Stimulated activated naive CD8-positive, alpha-beta T cell treated with anti-CD3 and anti-CD28 coated beads, Interleukin-15, amount 100 ng/mL, for 72 hours (primary cell): ENCODE measurements around the gene CCND1.

Experiments used
- ATAC-seq: fragments of 150-1000 bp; cut with Tn5 transposase; 2 replicates; pipeline ENCODE4 v1.10.0; 2021; ENCODE audit warnings: mild to moderate bottlenecking, moderate library complexity
- DNase-seq, 2 donors: peaks; one replicate each; pipeline ENCODE4 v3.0.0; 2021 to 2022
- H3K27ac Mint-ChIP-seq, 2 donors: one replicate each; pipeline ENCODE4 v1.8.0; 2022; ENCODE audit warnings: mild to moderate bottlenecking in 2 of 2, mixed read lengths in 2 of 2, moderate library complexity in 2 of 2
- H3K27me3 Mint-ChIP-seq: one replicate; pipeline ENCODE4 v1.8.0; 2022; ENCODE audit warnings: mixed read lengths
- H3K4me1 Mint-ChIP-seq: one replicate; pipeline ENCODE4 v1.8.0; 2022; ENCODE audit warnings: mild to moderate bottlenecking, mixed read lengths
- H3K4me3 Mint-ChIP-seq, 2 donors: one replicate each; pipeline ENCODE4 v1.8.0; 2022; ENCODE audit warnings: mild to moderate bottlenecking in 2 of 2, mixed read lengths in 2 of 2, moderate library complexity in 1 of 2
- H3K9me3 Mint-ChIP-seq, 2 donors: one replicate each; pipeline ENCODE4 v1.8.0; 2022; ENCODE audit warnings: mixed read lengths in 2 of 2

The CCND1 gene

GRCh38 chr11:69643646-69644045 lies 2.7 kb downstream of the CCND1 start:
- Mint-ChIP-seq H3K9me3 (no peaks in the 10 kb centered on the region), H3K27me3 (peaks cover 37% of the 10 kb centered on the region), H3K27ac (no peak overlapping the region), H3K4me1 (peaks cover 29% of the 10 kb centered on the region), H3K4me3 (peak overlapping the region; percentile 9 to 77)
- ATAC-seq (no peak), DNase-seq (no peak)

GRCh38 chr11:69644071-69644961 lies 3.4 kb downstream of the CCND1 start:
- no peak for ATAC-seq
- DNase-seq = no peak
- H3K27me3 Mint-ChIP-seq = peaks cover 31% of the 10 kb centered on the region
- H3K4me3 Mint-ChIP-seq = peak overlapping the region in 1 of 2 donors; percentile 55
- H3K9me3 Mint-ChIP-seq = no peaks in the 10 kb centered on the region
- peaks cover 22% of the 10 kb centered on the region for H3K4me1 Mint-ChIP-seq
- H3K27ac Mint-ChIP-seq = no peak overlapping the region

- H3K9me3 Mint-ChIP-seq = no peaks in the 10 kb centered on the region
- H3K27me3 Mint-ChIP-seq = peaks cover 23% of the 10 kb centered on the region
- DNase-seq = no peak
- H3K4me1 Mint-ChIP-seq = peaks cover 14% of the 10 kb centered on the region
- ATAC-seq = no peak
- no peak overlapping the region for H3K4me3 Mint-ChIP-seq
- H3K27ac Mint-ChIP-seq = no peak overlapping the region
Measured at GRCh38 chr11:69644962-69645675, 4.2 kb downstream of the CCND1 start.

- H3K4me3 Mint-ChIP-seq = no peak overlapping the region
- DNase-seq = no peak
- H3K9me3 Mint-ChIP-seq = no peaks in the 10 kb centered on the region
- peaks cover 6% of the 10 kb centered on the region for H3K4me1 Mint-ChIP-seq
- no peak overlapping the region for H3K27ac Mint-ChIP-seq
- peaks cover 14% of the 10 kb centered on the region for H3K27me3 Mint-ChIP-seq
- no peak for ATAC-seq
Measured at GRCh38 chr11:69645801-69646492, 5.0 kb downstream of the CCND1 start.

GRCh38 chr11:69646493-69647389 lies 5.8 kb downstream of the CCND1 start:
- H3K27ac Mint-ChIP-seq = no peak overlapping the region

GRCh38 chr11:69647390-69647748 lies 6.4 kb downstream of the CCND1 start:
- H3K9me3 Mint-ChIP-seq = no peaks in the 10 kb centered on the region
- H3K27ac Mint-ChIP-seq = peak overlapping the region in 1 of 2 donors; percentile 35
- H3K4me3 Mint-ChIP-seq = no peak overlapping the region
- no peaks in the 10 kb centered on the region for H3K4me1 Mint-ChIP-seq
- ATAC-seq (no peak), DNase-seq (no peak)
- H3K27me3 Mint-ChIP-seq = peaks cover 7% of the 10 kb centered on the region

More at GRCh38 chr11:69646493-69647389, 5.8 kb downstream of the CCND1 start:
- ATAC-seq (no peak), DNase-seq (no peak)
- H3K4me3 Mint-ChIP-seq = no peak overlapping the region
- H3K4me1 Mint-ChIP-seq = no peaks in the 10 kb centered on the region
- H3K27me3 Mint-ChIP-seq = peaks cover 7% of the 10 kb centered on the region
- no peaks in the 10 kb centered on the region for H3K9me3 Mint-ChIP-seq

GRCh38 chr11:69647761-69648497 lies 7.0 kb downstream of the CCND1 start:
- Mint-ChIP-seq H3K27me3 (peaks cover 7% of the 10 kb centered on the region), H3K4me3 (no peak overlapping the region), H3K4me1 (no peaks in the 10 kb centered on the region), H3K9me3 (no peaks in the 10 kb centered on the region), H3K27ac (no peak overlapping the region)
- DNase-seq (no peak), ATAC-seq (no peak)

- Mint-ChIP-seq H3K4me3 (no peak overlapping the region), H3K9me3 (no peaks in the 10 kb centered on the region), H3K27me3 (peaks cover 4% of the 10 kb centered on the region), H3K27ac (peak overlapping the region in 1 of 2 donors; percentile 12), H3K4me1 (no peaks in the 10 kb centered on the region)
- ATAC-seq = peak; percentile 10
- DNase-seq = no peak
Measured at GRCh38 chr11:69648679-69649575, 8.0 kb downstream of the CCND1 start.

- ATAC-seq (no peak), DNase-seq (no peak)
- peak overlapping the region in 1 of 2 donors; percentile 12 for H3K27ac Mint-ChIP-seq
- no peak overlapping the region for H3K4me3 Mint-ChIP-seq
- H3K4me1 Mint-ChIP-seq = no peaks in the 10 kb centered on the region
- H3K9me3 Mint-ChIP-seq = no peaks in the 10 kb centered on the region
- no peaks in the 10 kb centered on the region for H3K27me3 Mint-ChIP-seq
Measured at GRCh38 chr11:69649576-69649900, 8.6 kb downstream of the CCND1 start.

- H3K9me3 Mint-ChIP-seq = no peaks in the 10 kb centered on the region
- DNase-seq (no peak), ATAC-seq (no peak)
- no peaks in the 10 kb centered on the region for H3K4me1 Mint-ChIP-seq
- peak overlapping the region in 1 of 2 donors; percentile 19 for H3K27ac Mint-ChIP-seq
- no peak overlapping the region for H3K4me3 Mint-ChIP-seq
- no peaks in the 10 kb centered on the region for H3K27me3 Mint-ChIP-seq
Measured at GRCh38 chr11:69650081-69650831, 9.3 kb downstream of the CCND1 start.

GRCh38 chr11:69650832-69651344 lies 9.9 kb downstream of the CCND1 start:
- ATAC-seq (no peak), DNase-seq (no peak)
- Mint-ChIP-seq H3K27ac (no peak overlapping the region), H3K4me3 (no peak overlapping the region), H3K9me3 (no peaks in the 10 kb centered on the region), H3K4me1 (no peaks in the 10 kb centered on the region), H3K27me3 (no peaks in the 10 kb centered on the region)

GRCh38 chr11:69651834-69652620 lies 11.1 kb downstream of the CCND1 start:
- Mint-ChIP-seq H3K9me3 (no peaks in the 10 kb centered on the region), H3K27me3 (no peaks in the 10 kb centered on the region), H3K4me1 (no peaks in the 10 kb centered on the region), H3K4me3 (no peak overlapping the region), H3K27ac (no peak overlapping the region)
- DNase-seq (no peak), ATAC-seq (no peak)
